ENCODE measurements around the gene CSKMT.

DNA sequence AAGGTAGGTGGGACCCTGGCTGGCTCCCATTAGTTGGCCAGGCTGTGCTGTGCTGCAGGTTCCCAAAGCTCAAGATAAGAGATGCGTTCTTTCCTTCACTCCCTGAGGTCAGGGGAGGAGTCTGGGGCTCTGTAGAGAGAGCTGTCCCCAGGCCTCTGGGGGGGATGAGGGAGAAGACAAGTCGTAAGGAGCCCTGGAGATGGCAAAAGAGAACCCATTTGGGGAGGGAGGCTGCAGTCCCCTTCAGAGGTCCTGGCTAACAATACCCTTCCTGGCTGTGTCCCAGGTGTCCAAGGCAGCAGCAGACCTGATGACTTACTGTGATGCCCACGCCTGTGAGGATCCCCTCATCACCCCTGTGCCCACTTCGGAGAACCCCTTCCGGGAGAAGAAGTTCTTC, 43.3 kb downstream of the CSKMT start:
- TF ChIP-seq CTCF (IDR thresholded peaks at IDR 0.05; ENCODE audit: low read depth, low read length, poor library complexity, severe bottlenecking) (no peak), EZH2phosphoT487 (IDR thresholded peaks at IDR 0.05; ENCODE audit: borderline replicate concordance, low read length) (no peak)

Data from DOHH2 (cell line).